Measurements from ENCODE around the gene TMC1.

Gene TMC1

GRCh38 chr9:72882117-72882775, 360.8 kb downstream of the TMC1 start:
- DNase-seq, result no peak

GRCh38 chr9:72883875-72884274, 362.5 kb downstream of the TMC1 start:
- no peak for DNase-seq

- no peak for DNase-seq
Measured at GRCh38 chr9:72884508-72884907, 363.1 kb downstream of the TMC1 start.
